ENCODE measurements around the gene ZDHHC12. TPM values are rescaled to one million over a fixed set of nuclear protein-coding genes. Genes with fewer than 3 reads are reported as not detected.
A peak's percentile ranks its signal among the peaks of the same experiment; 100 is the strongest.

Gene ZDHHC12
- total and polyA plus RNA-seq, 2 of the 8 experiments (the other 6 are each of a cell fraction or from before 2014, with no cell fraction given): 35.0 to 93.8 TPM

- Histone ChIP-seq H4K8ac (ENCODE audit: extremely low read depth, insufficient read depth, low read length) (no peak overlapping the region), H3K27me3 (replicated peaks in 1 of 4; ENCODE audit: control insufficient read depth in 3 of 4, extremely low read depth in 1 of 4, insufficient read depth in 3 of 4, low read length in 3 of 4) (no peaks in the 10 kb centered on the region), H3K79me2 (ENCODE audit: control insufficient read depth in 1 of 2, insufficient read depth in 2 of 2, low read length in 2 of 2) (no peaks in the 10 kb centered on the region), H3K27ac (ENCODE audit: low read depth, low read length) (no peak overlapping the region), H2BK20ac (ENCODE audit: low read length) (no peak overlapping the region), H4K5ac (ENCODE audit: insufficient read length, low read depth, low read length) (no peak overlapping the region), H2AFZ (ENCODE audit: low read length) (no peak overlapping the region), H3K4me3 (ENCODE audit: extremely low read depth in 1 of 4, insufficient read depth in 2 of 4, low read depth in 3 of 4, low read length in 4 of 4) (no peak overlapping the region), H2BK120ac (replicated peaks; ENCODE audit: low read depth, low read length) (no peak overlapping the region), H2BK12ac (ENCODE audit: low read depth, low read length) (no peak overlapping the region), H2AK5ac (ENCODE audit: low read depth, low read length) (no peak overlapping the region), H4K20me1 (replicated peaks in 1 of 2; ENCODE audit: control insufficient read depth in 1 of 2, insufficient read depth in 2 of 2, low read length in 2 of 2) (peaks cover 0 to 2% of the 10 kb centered on the region in 2 experiments), H3K36me3 (ENCODE audit: control insufficient read depth in 2 of 4, insufficient read depth in 4 of 4, low read length in 3 of 4) (peaks cover 0 to 15% (median 10%) of the 10 kb centered on the region in 4 experiments; a peak in 4 of 8 replicates), H2BK5ac (ENCODE audit: low read depth, low read length) (no peak overlapping the region), H2BK15ac (ENCODE audit: low read length) (no peak overlapping the region), H3K9me3 (ENCODE audit: insufficient read depth in 2 of 2, low read depth in 1 of 2, low read length in 1 of 2) (no peaks in the 10 kb centered on the region), H3K56ac (replicated peaks; ENCODE audit: insufficient read length, low read depth, low read length) (no peak overlapping the region), H3K23me2 (ENCODE audit: low read depth, low read length) (peaks cover 4% of the 10 kb centered on the region), H3K23ac (ENCODE audit: insufficient read length) (no peak overlapping the region), H3K9ac (replicated peaks in 1 of 4; ENCODE audit: extremely low read depth in 1 of 4, low read depth in 3 of 4, low read length in 3 of 4) (no peak overlapping the region), H3K18ac (ENCODE audit: extremely low read depth, low read length) (no peak overlapping the region), H3K79me1 (ENCODE audit: low read depth, low read length) (peaks cover 3% of the 10 kb centered on the region; the same call in 1 of the 2 replicates), H3K4ac (replicated peaks; ENCODE audit: insufficient read length, low read depth, low read length) (no peak overlapping the region), H3K4me2 (ENCODE audit: insufficient read depth in 1 of 2, low read depth in 2 of 2, low read length in 2 of 2) (no peak overlapping the region), H3K14ac (ENCODE audit: insufficient read length) (no peak overlapping the region), H4K91ac (replicated peaks; ENCODE audit: insufficient read length, low read length) (no peak overlapping the region), H3K4me1 (replicated peaks in 1 of 4; ENCODE audit: control insufficient read depth in 3 of 4, insufficient read depth in 4 of 4, low read length in 3 of 4) (peaks cover 0 to 3% (median 0%) of the 10 kb centered on the region in 4 experiments; a peak in 3 of 7 replicates)
- peak in 1 of 3 experiments; percentile 11; a peak in 2 of 4 replicates for TF ChIP-seq CTCF (IDR thresholded peaks at IDR 0.05; ENCODE audit: control extremely low read depth in 1 of 3, insufficient read depth in 1 of 3, low read depth in 1 of 3, low read length in 3 of 3)
- TF ChIP-seq SIN3A (conservative IDR thresholded peaks at IDR 0.05 in 1 of 2, IDR thresholded peaks at IDR 0.05 in 1 of 2; ENCODE audit: low read depth in 1 of 2, low read length in 2 of 2): no peak
- peak; percentile 4 to 11; a peak in 2 of 4 replicates for TF ChIP-seq RAD21 (IDR thresholded peaks at IDR 0.05 in 1 of 2, conservative IDR thresholded peaks at IDR 0.05 in 1 of 2; ENCODE audit: low read depth in 2 of 2, low read length in 2 of 2)
- no peak for DNase-seq (ENCODE audit: low read depth in 1 of 2, low spot score in 2 of 2)
- ChIA-PET POLR2A (ENCODE audit: partially characterized antibody) (interaction anchor here (1.0 to 13.5 kb wide), 3 partner anchors 11 to 74 kb away, joined by 3 to 133 read pairs (median 49); partner anchors contain the start of gene SET), CTCF (ENCODE audit: partially characterized antibody) (interaction anchor here (0.9 to 1.5 kb wide), 6 partner anchors 10 to 87 kb away, joined by 3 to 5 read pairs (median 4); no protein-coding TSS in a partner anchor)
- WGBS, 2 experiments (ENCODE audit: extremely low coverage in 1 of 2, insufficient coverage in 1 of 2, insufficient read length in 1 of 2, insufficient replicate concordance in 2 of 2, low coverage in 1 of 2, low lambda C conversion rate in 2 of 2, missing lambda C conversion rate in 1 of 2): 93% methylated on average over 26 of the region's 30 CpGs; no CpG with 5 or more reads in 1 of the 2 experiments
- FAIRE-seq: no peak
Observed at GRCh38 chr9:128719919-128720605, 3.9 kb downstream of the ZDHHC12 start.

Data from H1 (cell line).